Panc1 (cell line): ENCODE results near the gene FRMPD4. TPM values are rescaled to one million over a fixed set of nuclear protein-coding genes. Genes with fewer than 3 reads are reported as not detected.
A peak's percentile ranks its signal among the peaks of the same experiment; 100 is the strongest.

Experiments
- ATAC-seq: fragments of 200-7000 bp; cut with Tn5 transposase; 2 replicates; pipeline ENCODE4 v1.9.1; 2020; ENCODE audit warnings: mild to moderate bottlenecking, moderate library complexity
- BruUV-seq: library from RNA; stranded (reverse); fragments of 400-500 nt; replicated peaks from 2 replicates; lab custom pipeline; 2021; lab: Mats Ljungman, UMichigan
- CTCF ChIA-PET: fragments of 300-600 bp; sonication (Branson Sonifier 250); formaldehyde crosslinking; loops from one replicate; lab custom pipeline; 2022; ENCODE audit warnings: antibody characterized with exemption; lab: Charles Lee
- POLR2A ChIA-PET: fragments of 300-600 bp; sonication (Branson Sonifier 250); formaldehyde crosslinking; loops from one replicate; lab custom pipeline; 2022; ENCODE audit warnings: antibody characterized with exemption; lab: Charles Lee
- DNase-seq: peaks from one replicate; pipeline ENCODE4 v3.0.0-alpha.2; 2010; ENCODE audit warnings: low read depth, low spot score
- H3K27ac ChIP-seq: 2 replicates; pipeline ENCODE4 v1.5.1; 2011; ENCODE audit warnings: mild to moderate bottlenecking, low read length, inconsistent platforms
- H3K27me3 ChIP-seq: fragments of 200-500 bp; sonication (Bioruptor generic); 2 replicates; pipeline ENCODE4 v1.6.0; 2014; ENCODE audit warnings: low read length, inconsistent platforms; ENCODE audit not compliant: control insufficient read depth, insufficient read depth
- H3K36me3 ChIP-seq: fragments of 200-500 bp; sonication (Bioruptor generic); 2 replicates; pipeline ENCODE4 v1.5.1; 2014; ENCODE audit warnings: inconsistent platforms, mild to moderate bottlenecking, low read length, moderate library complexity; ENCODE audit not compliant: control insufficient read depth, insufficient read depth
- H3K4me1 ChIP-seq: 2 replicates; pipeline ENCODE4 v1.5.1; 2011; ENCODE audit warnings: inconsistent platforms, mild to moderate bottlenecking, low read length, moderate library complexity; ENCODE audit not compliant: control insufficient read depth, insufficient read depth
- H3K4me3 ChIP-seq, 2 experiments: 2 replicates each; pipeline ENCODE4 v1.5.1; 2011 to 2012; ENCODE audit warnings: low read depth in 2 of 2, low read length in 2 of 2, mild to moderate bottlenecking in 2 of 2, inconsistent platforms in 1 of 2, moderate library complexity in 1 of 2
- H3K9me3 ChIP-seq: fragments of 200-500 bp; sonication (Bioruptor generic); 2 replicates; pipeline ENCODE4 v1.5.1; 2014; ENCODE audit warnings: low read depth, mild to moderate bottlenecking, inconsistent platforms, low read length, moderate library complexity; ENCODE audit not compliant: control insufficient read depth, insufficient read depth
- POLR2AphosphoS5 ChIP-seq: IDR thresholded peaks from 2 replicates; pipeline ENCODE4 v1.6.1; 2012; ENCODE audit warnings: mild to moderate bottlenecking, low read depth, low read length, moderate library complexity
- SIN3A ChIP-seq: IDR thresholded peaks from 2 replicates; pipeline ENCODE4 v1.6.1; 2012; ENCODE audit warnings: low read depth, mild to moderate bottlenecking, low read length, moderate library complexity, borderline replicate concordance; ENCODE audit not compliant: insufficient read depth
- TCF7L2 ChIP-seq: IDR thresholded peaks from 2 replicates; pipeline ENCODE4 v1.6.1; 2011; ENCODE audit warnings: mild to moderate bottlenecking, low read depth, low read length, inconsistent platforms
- in situ Hi-C: cut with HindIII; loops from 2 replicates; pipeline ENCODE4 v1.10.0; 2016; ENCODE audit warnings: low sequenced_read_pairs, low pct_unique_long_range_greater_than_20kb
- intact Hi-C: fragments of 100-400 bp; cut with micrococcal nuclease; formaldehyde crosslinking; loops from one replicate; pipeline ENCODE4 v1.10.0; 2022; ENCODE audit not compliant: unreplicated experiment
- total RNA-seq: library from RNA; stranded (reverse); gene quantifications from one replicate; pipeline ENCODE4 v1.2.1, GENCODE V29; 2021; ENCODE audit not compliant: unreplicated experiment
- TF ChIP-seq, protein P1 (sequence below): fragments of 450-650 bp; IDR thresholded peaks from 2 replicates; pipeline ENCODE4 v1.5.1; 2017; ENCODE audit warnings: mild to moderate bottlenecking
- TF ChIP-seq, protein P2 (sequence below), 2 experiments: IDR thresholded peaks; 2 replicates each; pipeline ENCODE4 v1.6.1; 2011 to 2012; ENCODE audit warnings: low read depth in 2 of 2, control low read depth in 1 of 2, low read length in 1 of 2, mild to moderate bottlenecking in 1 of 2, moderate library complexity in 1 of 2; ENCODE audit not compliant: insufficient read depth in 1 of 2

Gene FRMPD4
- total RNA-seq, 1 experiment from 2014 or later = not detected

DNA sequence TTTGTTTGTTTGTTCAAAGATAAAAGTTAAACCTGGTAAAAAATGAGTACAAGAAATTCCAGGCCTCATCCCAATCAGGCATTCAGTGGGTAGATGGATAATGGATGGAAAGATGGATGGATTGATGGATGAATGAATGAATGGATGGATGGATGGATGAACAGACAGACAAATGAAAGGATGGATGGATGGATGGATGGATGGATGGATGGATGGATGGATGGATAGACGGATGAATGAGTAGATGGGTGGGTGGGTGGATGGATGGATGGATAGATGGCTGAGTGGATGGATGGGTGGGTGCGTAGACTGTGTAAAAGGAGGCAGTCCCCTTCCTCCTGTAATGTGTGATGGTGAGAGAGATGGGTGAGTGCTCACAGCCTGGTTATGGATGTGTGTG, 206.7 kb downstream of the FRMPD4 start:
- H3K27ac ChIP-seq = no peak overlapping the region
- CTCF ChIA-PET = no interaction called here
- intact Hi-C loops = no loop called here
- no TSS peak for BruUV-seq
- POLR2A ChIA-PET = no interaction called here
- DNase-seq (no peak), ATAC-seq (no peak)
- TF ChIP-seq, protein P1, sequence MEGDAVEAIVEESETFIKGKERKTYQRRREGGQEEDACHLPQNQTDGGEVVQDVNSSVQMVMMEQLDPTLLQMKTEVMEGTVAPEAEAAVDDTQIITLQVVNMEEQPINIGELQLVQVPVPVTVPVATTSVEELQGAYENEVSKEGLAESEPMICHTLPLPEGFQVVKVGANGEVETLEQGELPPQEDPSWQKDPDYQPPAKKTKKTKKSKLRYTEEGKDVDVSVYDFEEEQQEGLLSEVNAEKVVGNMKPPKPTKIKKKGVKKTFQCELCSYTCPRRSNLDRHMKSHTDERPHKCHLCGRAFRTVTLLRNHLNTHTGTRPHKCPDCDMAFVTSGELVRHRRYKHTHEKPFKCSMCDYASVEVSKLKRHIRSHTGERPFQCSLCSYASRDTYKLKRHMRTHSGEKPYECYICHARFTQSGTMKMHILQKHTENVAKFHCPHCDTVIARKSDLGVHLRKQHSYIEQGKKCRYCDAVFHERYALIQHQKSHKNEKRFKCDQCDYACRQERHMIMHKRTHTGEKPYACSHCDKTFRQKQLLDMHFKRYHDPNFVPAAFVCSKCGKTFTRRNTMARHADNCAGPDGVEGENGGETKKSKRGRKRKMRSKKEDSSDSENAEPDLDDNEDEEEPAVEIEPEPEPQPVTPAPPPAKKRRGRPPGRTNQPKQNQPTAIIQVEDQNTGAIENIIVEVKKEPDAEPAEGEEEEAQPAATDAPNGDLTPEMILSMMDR = no peak
- TF ChIP-seq TCF7L2 (no peak), POLR2AphosphoS5 (no peak), SIN3A (no peak)
- TF ChIP-seq, protein P2, sequence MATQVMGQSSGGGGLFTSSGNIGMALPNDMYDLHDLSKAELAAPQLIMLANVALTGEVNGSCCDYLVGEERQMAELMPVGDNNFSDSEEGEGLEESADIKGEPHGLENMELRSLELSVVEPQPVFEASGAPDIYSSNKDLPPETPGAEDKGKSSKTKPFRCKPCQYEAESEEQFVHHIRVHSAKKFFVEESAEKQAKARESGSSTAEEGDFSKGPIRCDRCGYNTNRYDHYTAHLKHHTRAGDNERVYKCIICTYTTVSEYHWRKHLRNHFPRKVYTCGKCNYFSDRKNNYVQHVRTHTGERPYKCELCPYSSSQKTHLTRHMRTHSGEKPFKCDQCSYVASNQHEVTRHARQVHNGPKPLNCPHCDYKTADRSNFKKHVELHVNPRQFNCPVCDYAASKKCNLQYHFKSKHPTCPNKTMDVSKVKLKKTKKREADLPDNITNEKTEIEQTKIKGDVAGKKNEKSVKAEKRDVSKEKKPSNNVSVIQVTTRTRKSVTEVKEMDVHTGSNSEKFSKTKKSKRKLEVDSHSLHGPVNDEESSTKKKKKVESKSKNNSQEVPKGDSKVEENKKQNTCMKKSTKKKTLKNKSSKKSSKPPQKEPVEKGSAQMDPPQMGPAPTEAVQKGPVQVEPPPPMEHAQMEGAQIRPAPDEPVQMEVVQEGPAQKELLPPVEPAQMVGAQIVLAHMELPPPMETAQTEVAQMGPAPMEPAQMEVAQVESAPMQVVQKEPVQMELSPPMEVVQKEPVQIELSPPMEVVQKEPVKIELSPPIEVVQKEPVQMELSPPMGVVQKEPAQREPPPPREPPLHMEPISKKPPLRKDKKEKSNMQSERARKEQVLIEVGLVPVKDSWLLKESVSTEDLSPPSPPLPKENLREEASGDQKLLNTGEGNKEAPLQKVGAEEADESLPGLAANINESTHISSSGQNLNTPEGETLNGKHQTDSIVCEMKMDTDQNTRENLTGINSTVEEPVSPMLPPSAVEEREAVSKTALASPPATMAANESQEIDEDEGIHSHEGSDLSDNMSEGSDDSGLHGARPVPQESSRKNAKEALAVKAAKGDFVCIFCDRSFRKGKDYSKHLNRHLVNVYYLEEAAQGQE (IDR thresholded peaks at IDR 0.05; ENCODE audit: insufficient read depth in 1 of 2, low read depth in 2 of 2, low read length in 1 of 2) = no peak
- H3K36me3 ChIP-seq = no peaks in the 10 kb centered on the region
- no peaks in the 10 kb centered on the region for H3K27me3 ChIP-seq
- no peaks in the 10 kb centered on the region for H3K4me1 ChIP-seq
- H3K9me3 ChIP-seq = no peaks in the 10 kb centered on the region
- no peak overlapping the region for H3K4me3 ChIP-seq
- in situ Hi-C loops = no loop called here

DNA sequence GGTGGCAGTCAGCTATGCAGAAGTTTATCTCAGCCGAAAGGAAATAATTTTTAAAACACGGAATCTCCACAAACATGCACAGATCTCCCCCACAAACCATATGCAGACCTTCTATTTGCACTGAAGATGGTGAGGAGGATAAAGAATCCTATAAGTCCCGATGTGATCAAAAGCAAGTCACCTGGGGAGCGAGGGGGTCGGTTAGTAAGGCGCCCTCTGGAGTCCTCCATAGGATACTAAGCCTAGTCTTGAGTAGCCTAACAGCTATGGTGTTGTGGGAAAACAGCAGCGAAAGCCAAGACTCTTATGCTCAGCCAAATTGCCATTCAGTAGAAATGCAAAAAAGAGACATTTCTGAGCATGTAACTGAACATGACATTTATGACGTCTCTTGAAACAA, 210.9 kb downstream of the FRMPD4 start:
- H3K36me3 ChIP-seq = no peaks in the 10 kb centered on the region
- in situ Hi-C loops (no loop called here), intact Hi-C loops (no loop called here)
- no peak for TF ChIP-seq SIN3A
- TF ChIP-seq, protein P1 = 0 out of 2 replicates have a peak, but pooled peaks have one; percentile 7
- TF ChIP-seq TCF7L2 = no peak
- no peaks in the 10 kb centered on the region for H3K9me3 ChIP-seq
- ATAC-seq (no peak), DNase-seq (no peak)
- CTCF ChIA-PET = no interaction called here
- H3K4me3 ChIP-seq = no peak overlapping the region
- BruUV-seq = no TSS peak
- POLR2A ChIA-PET = no interaction called here
- H3K27me3 ChIP-seq = no peaks in the 10 kb centered on the region
- H3K4me1 ChIP-seq = no peaks in the 10 kb centered on the region
- H3K27ac ChIP-seq = no peak overlapping the region
